Neuron (in vitro differentiated cells): Measurements from ENCODE around the gene RNLS.
"Not testable (repeated sequence)": the region's sequence is repeated elsewhere in the genome, so short reads cannot be mapped to it uniquely, and the experiment has no call there.

Source experiments
- H2AFZ ChIP-seq: one replicate; pipeline ENCODE4 v1.6.1; 2013; ENCODE audit warnings: low read depth, mild to moderate bottlenecking, inconsistent platforms, low read length, moderate library complexity
- H3K27me3 ChIP-seq: one replicate; pipeline ENCODE4 v1.6.1; 2013; ENCODE audit warnings: low read length; ENCODE audit not compliant: insufficient read depth
- H3K36me3 ChIP-seq: one replicate; pipeline ENCODE4 v1.6.1; 2013; ENCODE audit warnings: low read length; ENCODE audit not compliant: insufficient read depth
- H3K4me1 ChIP-seq: one replicate; pipeline ENCODE4 v1.6.1; 2013; ENCODE audit warnings: low read length; ENCODE audit not compliant: insufficient read depth
- H3K4me3 ChIP-seq: 2 replicates; pipeline ENCODE4 v1.5.1; 2013; ENCODE audit warnings: mild to moderate bottlenecking, low read length, moderate library complexity
- H3K9me3 ChIP-seq: one replicate; pipeline ENCODE4 v1.6.1; 2013; ENCODE audit warnings: low read length

The RNLS gene

DNA sequence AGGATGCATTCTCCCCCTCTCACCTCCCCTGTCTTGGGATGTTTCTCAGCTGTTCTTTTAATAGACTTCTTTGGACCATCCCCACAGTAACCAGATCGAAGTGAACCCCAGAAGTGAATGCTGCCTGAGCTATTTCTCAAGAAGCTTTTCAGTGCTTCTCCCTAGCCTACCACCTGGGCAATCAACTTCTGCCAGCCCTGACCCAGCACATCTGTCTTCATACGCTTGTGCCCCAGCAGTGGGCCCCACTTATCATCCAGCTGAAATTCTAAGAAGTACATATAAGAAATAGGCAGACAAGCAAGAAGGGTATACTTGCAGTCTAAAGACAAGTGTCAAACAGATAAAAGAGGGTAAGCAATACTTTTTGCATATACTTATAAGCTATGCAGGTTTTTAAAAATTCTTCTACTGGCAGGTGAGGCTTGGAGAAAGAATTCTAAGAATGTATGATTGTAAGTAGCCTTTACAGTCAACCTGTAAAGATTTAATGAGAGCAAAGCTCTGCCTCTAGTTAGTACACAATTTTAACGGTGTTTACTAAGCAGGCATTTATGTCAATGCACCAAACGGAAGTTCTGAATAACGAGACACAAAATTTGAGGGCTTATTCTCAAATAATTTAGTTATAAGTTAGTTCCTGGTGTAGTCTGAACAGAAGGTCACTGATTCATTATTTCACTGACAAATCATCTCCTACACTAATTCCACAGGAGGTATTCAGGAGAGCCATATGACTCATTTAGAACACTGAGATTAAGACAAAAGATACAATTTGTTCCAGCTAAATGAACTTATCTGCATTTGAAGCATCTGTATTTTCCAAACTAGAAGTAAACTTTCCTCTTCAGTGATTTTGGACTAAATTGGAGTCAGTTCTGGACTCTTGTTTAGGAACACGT lies 83.3 kb downstream of the RNLS start:
- no peak overlapping the region for H2AFZ ChIP-seq
- no peaks in the 10 kb centered on the region for H3K9me3 ChIP-seq
- H3K36me3 ChIP-seq = no peaks in the 10 kb centered on the region
- H3K4me3 ChIP-seq = no peak overlapping the region
- H3K4me1 ChIP-seq = no peaks in the 10 kb centered on the region
- no peaks in the 10 kb centered on the region for H3K27me3 ChIP-seq

DNA sequence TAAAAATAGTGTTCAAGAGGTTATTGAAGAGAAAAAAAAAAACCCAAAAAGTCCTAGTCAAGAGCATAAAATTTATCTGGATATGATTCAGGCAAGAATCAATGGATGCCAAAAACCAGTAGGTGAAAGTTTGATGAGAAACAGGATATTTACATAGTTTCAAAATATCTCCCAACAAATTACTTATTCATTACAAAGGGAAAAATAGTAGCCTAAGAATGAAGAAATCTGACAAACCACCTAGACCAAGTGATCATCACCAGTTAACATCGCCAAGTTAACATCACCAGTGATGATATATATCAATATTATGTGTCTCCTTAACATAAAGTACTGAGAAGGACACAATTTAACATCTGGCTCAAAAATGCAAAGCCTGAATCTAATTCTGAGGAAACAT lies 85.2 kb downstream of the RNLS start:
- Histone ChIP-seq H3K4me1 (no peaks in the 10 kb centered on the region), H3K4me3 (no peak overlapping the region), H3K27me3 (no peaks in the 10 kb centered on the region), H3K36me3 (no peaks in the 10 kb centered on the region), H3K9me3 (no peaks in the 10 kb centered on the region), H2AFZ (no peak overlapping the region)

DNA sequence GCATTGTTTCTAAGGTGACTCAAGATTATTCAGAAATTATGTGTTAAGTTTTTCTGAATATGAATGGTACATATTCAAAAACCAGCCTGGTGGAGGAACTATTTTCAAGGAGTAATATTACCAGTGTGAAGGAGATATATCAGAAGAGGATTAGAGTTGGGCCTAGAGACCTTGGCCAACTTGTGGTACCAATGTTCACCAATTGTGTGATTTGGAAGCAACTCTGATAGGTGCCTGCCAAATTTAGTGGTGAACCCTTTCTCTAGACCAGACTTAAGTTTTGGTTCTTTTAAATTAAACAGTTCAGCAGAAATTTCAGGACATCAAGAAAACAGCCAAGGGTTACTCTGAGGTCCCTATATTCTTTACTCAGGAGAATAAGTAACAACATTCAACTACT lies 88.6 kb downstream of the RNLS start:
- H3K4me1 ChIP-seq = no peaks in the 10 kb centered on the region
- H3K27me3 ChIP-seq = no peaks in the 10 kb centered on the region

DNA sequence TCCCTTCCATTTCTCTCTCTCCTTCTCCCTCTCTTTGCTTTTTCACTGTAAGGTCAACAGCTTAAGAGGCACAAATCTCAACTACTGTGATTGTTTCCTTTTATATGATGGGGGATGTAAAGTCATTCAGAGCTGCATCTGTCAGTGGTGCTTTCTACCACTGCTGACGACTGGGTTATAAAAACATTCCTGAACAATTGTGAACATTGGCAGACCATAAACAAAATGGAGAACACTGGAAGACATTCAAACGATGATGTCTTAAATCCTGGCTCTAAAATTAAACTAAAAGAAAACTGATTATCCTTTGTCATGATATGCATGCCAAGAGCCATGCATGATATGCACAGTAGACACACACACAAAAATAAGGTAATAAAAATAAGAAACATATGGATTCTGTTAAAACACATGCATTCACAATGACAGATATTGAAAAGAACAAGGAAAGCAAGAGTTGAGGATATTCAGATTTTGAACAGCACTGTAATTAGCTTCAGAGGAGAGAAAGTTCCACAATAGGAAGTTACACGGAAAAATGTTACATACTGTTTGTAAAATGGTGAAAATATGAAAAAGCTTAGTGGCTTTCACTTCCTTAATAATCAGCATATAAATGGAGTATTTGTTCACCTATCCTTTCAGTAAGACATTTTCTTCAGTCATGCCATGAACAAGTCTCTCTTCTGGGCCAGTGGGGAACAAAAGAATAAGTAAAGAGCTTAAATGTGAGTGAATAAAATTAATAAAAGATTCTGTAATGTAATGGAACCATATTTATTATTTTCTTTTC lies 89.2 kb downstream of the RNLS start:
- Histone ChIP-seq H3K36me3 (no peaks in the 10 kb centered on the region), H3K9me3 (no peaks in the 10 kb centered on the region), H3K4me3 (no peak overlapping the region), H2AFZ (no peak overlapping the region), H3K4me1 (no peaks in the 10 kb centered on the region), H3K27me3 (no peaks in the 10 kb centered on the region)

More for the DNA sequence above, 88.6 kb downstream of the RNLS start:
- no peaks in the 10 kb centered on the region for H3K9me3 ChIP-seq
- no peaks in the 10 kb centered on the region for H3K36me3 ChIP-seq
- no peak overlapping the region for H2AFZ ChIP-seq
- H3K4me3 ChIP-seq = no peak overlapping the region

DNA sequence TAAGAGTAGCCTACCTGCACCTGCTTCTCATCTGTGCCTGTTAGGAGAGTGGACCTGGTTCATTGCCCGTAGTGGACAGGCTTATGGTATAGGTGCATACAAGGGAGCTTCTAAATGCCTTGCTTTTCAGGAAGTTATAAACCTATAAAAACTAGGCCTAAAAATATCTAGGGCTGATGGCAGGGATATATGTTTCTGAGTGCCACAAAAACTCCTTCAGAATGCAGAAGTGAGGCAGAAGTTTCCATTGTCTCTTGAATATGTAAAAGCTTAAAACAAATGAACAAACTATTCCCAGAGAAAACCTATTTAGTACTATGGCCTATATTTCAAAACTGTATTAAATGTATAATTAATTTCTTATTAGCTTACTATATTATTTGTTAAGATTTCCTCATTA lies 91.8 kb downstream of the RNLS start:
- no peaks in the 10 kb centered on the region for H3K4me1 ChIP-seq
- no peak overlapping the region for H3K4me3 ChIP-seq
- no peaks in the 10 kb centered on the region for H3K27me3 ChIP-seq
- H2AFZ ChIP-seq = no peak overlapping the region
- no peaks in the 10 kb centered on the region for H3K36me3 ChIP-seq
- no peaks in the 10 kb centered on the region for H3K9me3 ChIP-seq

DNA sequence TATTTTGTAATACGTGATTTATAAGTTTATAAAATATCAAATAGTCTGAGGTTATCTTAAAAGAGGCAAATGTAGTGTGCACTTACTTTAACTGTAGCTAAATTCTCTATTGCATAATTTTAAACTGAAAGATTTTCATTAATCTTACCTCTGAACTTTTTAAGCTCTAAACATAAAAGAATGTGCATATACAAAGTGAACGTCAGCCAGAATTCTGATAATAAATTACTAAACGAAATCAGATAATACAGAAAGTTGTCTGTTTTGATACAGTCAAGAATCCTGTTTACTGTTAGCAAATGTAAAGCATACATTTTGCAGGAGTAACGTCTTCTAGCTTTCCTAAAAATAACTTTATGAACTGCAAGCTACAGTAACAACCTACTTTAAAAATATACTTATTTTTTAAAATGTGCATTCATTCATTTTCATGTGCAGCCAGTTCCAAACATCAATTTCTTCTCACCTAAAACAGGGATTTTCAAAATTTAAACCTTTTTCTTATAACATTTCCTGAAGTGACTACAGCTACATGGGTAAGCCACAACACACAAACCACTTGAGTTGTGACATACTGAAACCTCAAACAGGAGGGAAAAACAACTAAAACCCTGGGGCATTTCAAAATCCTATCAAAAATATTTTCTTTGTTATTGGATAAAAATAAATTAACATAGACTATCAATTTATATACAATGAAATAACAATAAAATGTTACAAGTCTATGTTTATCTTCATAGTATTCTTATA lies 92.7 kb downstream of the RNLS start:
- H3K4me1 ChIP-seq = no peaks in the 10 kb centered on the region
- H2AFZ ChIP-seq = no peak overlapping the region
- no peak overlapping the region for H3K4me3 ChIP-seq
- no peaks in the 10 kb centered on the region for H3K27me3 ChIP-seq
- no peaks in the 10 kb centered on the region for H3K9me3 ChIP-seq
- no peaks in the 10 kb centered on the region for H3K36me3 ChIP-seq

DNA sequence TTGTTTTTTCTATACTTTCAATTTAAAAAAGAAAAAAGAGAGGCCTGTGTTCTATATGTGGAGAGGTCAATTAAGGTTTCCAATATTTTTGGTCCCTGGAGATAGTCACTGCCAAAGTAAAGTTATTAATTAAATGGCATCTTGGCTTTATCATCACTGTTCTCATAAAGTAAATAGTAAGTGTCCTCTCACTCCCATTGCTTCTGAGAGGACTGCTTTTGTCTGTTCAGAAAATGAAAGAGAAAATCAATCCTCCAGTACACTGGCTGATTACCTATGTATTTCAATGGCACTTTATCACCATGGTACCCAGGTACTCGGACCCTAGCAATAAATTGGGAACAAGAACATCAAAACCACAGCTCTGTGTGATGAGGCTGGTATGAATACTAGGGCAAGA lies 94.0 kb downstream of the RNLS start:
- Histone ChIP-seq H2AFZ (no peak overlapping the region), H3K9me3 (no peaks in the 10 kb centered on the region), H3K4me3 (no peak overlapping the region), H3K4me1 (no peaks in the 10 kb centered on the region), H3K36me3 (no peaks in the 10 kb centered on the region), H3K27me3 (no peaks in the 10 kb centered on the region)

DNA sequence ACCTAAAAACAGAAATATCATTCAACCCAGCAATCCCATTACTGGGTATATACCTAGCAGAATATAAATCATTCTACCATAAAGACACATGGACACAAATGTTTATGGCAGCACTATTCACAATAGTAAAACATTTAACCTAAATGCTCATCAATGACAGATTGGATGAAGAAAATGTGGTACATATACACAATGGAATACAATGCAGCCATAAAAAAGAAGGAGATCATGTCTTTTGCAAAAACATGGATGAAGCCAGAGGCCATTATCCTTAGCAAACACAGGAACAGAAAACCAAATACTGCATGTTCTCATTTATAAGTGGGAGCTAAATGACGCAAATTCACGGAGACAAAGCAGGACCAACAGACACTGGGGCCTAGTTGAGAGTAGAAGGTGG lies 96.3 kb downstream of the RNLS start:
- not testable (repeated sequence) for H3K4me1 ChIP-seq, H3K9me3 ChIP-seq, H3K4me3 ChIP-seq, H3K27me3 ChIP-seq, H3K36me3 ChIP-seq, H2AFZ ChIP-seq

DNA sequence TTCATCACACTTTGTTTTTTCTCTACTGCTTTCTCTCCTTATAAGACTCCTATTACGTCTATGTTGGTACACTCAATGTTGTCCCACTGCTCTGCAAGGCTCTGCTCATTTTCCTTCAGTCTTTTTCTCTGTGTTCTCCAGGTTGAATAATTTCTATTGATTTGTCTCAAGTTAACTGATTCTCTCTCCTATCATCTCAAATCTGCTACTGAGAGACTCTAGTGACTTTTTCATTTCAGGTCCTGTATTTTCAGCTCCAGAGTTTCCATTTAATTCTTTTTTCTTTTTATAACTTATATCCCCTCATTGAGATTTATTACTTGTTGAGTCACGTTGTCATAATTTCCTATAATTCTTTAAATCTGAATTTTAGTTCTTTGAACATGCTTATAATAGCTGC lies 100.9 kb downstream of the RNLS start:
- Histone ChIP-seq H3K36me3 (no peaks in the 10 kb centered on the region), H3K9me3 (no peaks in the 10 kb centered on the region), H3K27me3 (no peaks in the 10 kb centered on the region), H3K4me3 (no peak overlapping the region), H2AFZ (no peak overlapping the region), H3K4me1 (no peaks in the 10 kb centered on the region)

DNA sequence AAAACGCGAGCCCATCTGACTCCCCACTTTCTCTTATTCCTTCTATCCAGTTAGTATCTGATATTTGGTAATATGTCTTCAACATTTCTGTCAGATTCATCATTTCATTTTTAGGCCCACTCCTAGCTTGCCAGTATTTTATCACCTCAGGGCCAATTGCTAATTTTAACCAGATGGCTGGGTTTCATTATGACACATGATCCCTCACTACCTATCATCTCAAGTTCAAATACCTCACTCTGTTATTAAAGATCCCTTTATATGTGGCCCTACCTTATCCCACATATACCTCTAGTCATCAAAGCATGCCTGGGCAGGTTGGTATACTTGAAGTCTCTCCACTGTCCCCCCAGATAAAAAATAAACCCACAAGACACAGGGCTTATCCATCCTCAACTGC lies 104.9 kb downstream of the RNLS start:
- H3K9me3 ChIP-seq = no peaks in the 10 kb centered on the region
- no peaks in the 10 kb centered on the region for H3K4me1 ChIP-seq
- no peaks in the 10 kb centered on the region for H3K36me3 ChIP-seq
- H3K4me3 ChIP-seq = no peak overlapping the region
- H3K27me3 ChIP-seq = no peaks in the 10 kb centered on the region
- H2AFZ ChIP-seq = no peak overlapping the region

DNA sequence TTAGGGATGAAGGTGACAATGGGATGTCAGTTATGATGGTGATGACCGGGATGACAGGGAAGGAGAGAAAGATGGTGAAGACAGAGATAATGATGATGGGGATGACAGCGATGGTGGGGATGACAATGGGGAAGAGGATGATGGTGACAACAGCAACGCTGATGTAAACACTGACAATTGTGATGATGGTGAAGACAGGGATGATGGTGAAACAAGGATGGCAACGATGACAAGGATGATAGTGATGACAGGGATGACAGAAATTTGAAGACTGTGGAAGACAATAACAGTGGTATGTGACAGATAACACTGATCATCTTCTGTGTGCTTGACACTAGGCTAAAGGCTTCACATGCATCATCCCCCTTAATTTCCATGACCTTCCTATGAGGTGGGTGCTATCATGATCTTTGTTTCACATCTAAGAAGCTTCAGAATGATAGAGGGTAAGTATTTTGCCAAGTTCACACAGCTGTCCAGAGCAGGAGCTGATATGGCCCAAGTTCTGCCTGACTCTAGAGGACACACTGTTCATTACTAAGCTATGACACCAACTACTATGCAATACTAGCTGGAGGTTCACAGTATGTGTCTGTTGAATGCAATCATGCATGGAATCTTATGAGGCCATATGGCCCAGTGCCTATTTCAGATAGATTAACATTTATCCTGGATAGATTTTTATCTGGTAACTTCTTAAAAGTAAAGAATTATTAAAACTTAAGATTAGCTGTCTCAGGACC lies 105.6 kb downstream of the RNLS start:
- Histone ChIP-seq H3K4me3 (no peak overlapping the region), H2AFZ (no peak overlapping the region), H3K36me3 (no peaks in the 10 kb centered on the region), H3K9me3 (no peaks in the 10 kb centered on the region), H3K27me3 (no peaks in the 10 kb centered on the region), H3K4me1 (no peaks in the 10 kb centered on the region)

DNA sequence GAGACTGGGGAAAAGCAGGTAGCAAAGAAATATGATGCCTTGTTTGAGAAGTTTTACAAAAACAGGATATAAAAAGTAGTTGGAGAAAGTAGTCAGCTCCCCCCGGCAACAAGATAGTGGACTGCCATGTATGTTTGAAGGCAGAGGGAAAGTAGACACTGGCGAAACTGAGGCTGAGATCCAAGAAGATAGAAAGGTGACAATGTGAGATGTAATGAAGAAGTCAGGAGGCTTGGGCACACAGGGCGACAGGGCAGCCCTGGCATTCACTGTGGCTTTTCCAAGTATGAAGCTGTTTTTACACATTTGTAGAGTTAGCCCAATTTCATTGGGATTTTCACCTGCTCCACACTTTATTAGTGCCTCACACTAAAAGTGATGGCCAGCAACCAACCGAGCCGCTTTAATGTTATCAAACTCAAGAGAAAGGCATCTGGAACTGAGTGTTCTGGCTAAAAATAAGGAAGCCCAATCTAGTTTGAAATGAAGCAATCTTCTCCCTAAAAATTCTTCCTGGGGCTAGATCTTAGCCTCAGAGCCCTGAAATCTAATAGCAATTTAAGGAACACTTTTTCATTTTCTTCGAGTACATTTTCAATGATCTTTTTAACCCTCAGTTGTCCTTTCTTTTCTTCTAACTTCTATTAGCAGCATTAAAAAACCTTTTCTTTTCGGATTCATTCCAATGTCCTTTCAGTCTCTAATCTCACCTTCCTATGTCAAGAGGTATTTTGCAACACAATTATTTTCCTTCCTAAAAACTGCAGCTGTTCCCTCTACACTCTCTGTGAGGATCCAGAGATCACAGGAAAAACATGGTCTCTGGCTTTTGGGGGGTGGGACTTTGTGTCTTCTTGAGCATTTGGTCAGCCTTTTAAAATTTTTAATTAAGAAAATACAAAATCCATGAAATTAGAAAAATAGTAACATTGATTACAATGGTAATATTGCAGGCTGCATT lies 108.0 kb downstream of the RNLS start:
- Histone ChIP-seq H3K4me3 (no peak overlapping the region), H3K27me3 (no peaks in the 10 kb centered on the region), H3K4me1 (no peaks in the 10 kb centered on the region), H3K9me3 (no peaks in the 10 kb centered on the region), H3K36me3 (no peaks in the 10 kb centered on the region), H2AFZ (no peak overlapping the region)
